HepG2 (cell line): ENCODE results near the gene ZNF524. TPM values are rescaled to one million over a fixed set of nuclear protein-coding genes. Genes with fewer than 3 reads are reported as not detected.
A peak's percentile ranks its signal among the peaks of the same experiment; 100 is the strongest.

ENCODE experiments used
- MEIS1 ChIP-seq: sonication (generic); formaldehyde crosslinking; IDR thresholded peaks from 2 replicates; pipeline ENCODE4 v1.9.0; 2021; ENCODE audit warnings: mild to moderate bottlenecking, missing genetic modification reagents, moderate library complexity, borderline replicate concordance
- POGK ChIP-seq: sonication (generic); formaldehyde crosslinking; conservative IDR thresholded peaks from 2 replicates; pipeline ENCODE4 v1.8.0; 2022; ENCODE audit warnings: mild to moderate bottlenecking, moderate library complexity, missing genetic modification reagents
- TGIF2 ChIP-seq: IDR thresholded peaks from 2 replicates; pipeline ENCODE4 v1.6.1; 2016; ENCODE audit warnings: control low read depth, missing compliant biosample characterization
- ZBTB39 ChIP-seq: sonication (generic); formaldehyde crosslinking; IDR thresholded peaks from 2 replicates; pipeline ENCODE4 v1.5.0; 2020; ENCODE audit warnings: missing genetic modification reagents
- ZNF781 ChIP-seq: sonication (generic); formaldehyde crosslinking; IDR thresholded peaks from 2 replicates; pipeline ENCODE4 v1.5.1; 2020; ENCODE audit warnings: borderline replicate concordance, mild to moderate bottlenecking, missing genetic modification reagents; ENCODE audit errors: not compliant biosample characterization
- ZNF800 ChIP-seq: sonication (generic); formaldehyde crosslinking; IDR thresholded peaks from 2 replicates; pipeline ENCODE4 v1.4.0; 2020; ENCODE audit warnings: missing genetic modification reagents
- polyA plus RNA-seq, 8 experiments: library from polyadenylated mRNA; depleted of rRNA in 3 of 8; stranded (reverse) in 7 of 8; unstranded in 1 of 8; fragments of >200 nt; fragmentation: Illumina TruSeq in 4 of 8; extraction: Trizol in 4 of 8; gene quantifications; 2 replicates each; pipeline versions ENCODE4 v1.2.1 to v1.2.3, GENCODE V29; 2011 to 2016; ENCODE audit warnings: low read depth in 4 of 8, missing spikeins in 1 of 8, mixed read lengths in 1 of 8; ENCODE audit not compliant: insufficient read depth in 1 of 8
- total RNA-seq, 5 experiments: library from RNA; depleted of rRNA; stranded (reverse); fragments of >200 nt; fragmentation: Illumina TruSeq; extraction: Trizol; gene quantifications; 2 replicates each; pipeline ENCODE4 v1.2.3, GENCODE V29; 2016; ENCODE audit warnings: low read depth in 1 of 5

Gene ZNF524
- total and polyA plus RNA-seq, 2 of the 13 experiments (the other 11 are each of a cell fraction or from before 2014, with no cell fraction given), result 3.2 to 4.6 TPM

- TF ChIP-seq POGK (CRISPR knock-in tag) (0 out of 2 replicates have a peak, but pooled peaks have one; percentile 29), MEIS1 (CRISPR knock-in tag) (no peak), TGIF2 (CRISPR knock-in tag) (no peak), ZBTB39 (no peak), ZNF781 (no peak), ZNF800 (CRISPR knock-in tag) (no peak)
- TF ChIP-seq, all 625 proteins: peak for 75
Measured at GRCh38 chr19:55605207-55605636, 5.1 kb downstream of the ZNF524 start (continued).
